ENCODE measurements around the gene PCNA.
"Not testable (repeated sequence)": the region's sequence is repeated elsewhere in the genome, so short reads cannot be mapped to it uniquely, and the experiment has no call there.

PCNA gene

DNA sequence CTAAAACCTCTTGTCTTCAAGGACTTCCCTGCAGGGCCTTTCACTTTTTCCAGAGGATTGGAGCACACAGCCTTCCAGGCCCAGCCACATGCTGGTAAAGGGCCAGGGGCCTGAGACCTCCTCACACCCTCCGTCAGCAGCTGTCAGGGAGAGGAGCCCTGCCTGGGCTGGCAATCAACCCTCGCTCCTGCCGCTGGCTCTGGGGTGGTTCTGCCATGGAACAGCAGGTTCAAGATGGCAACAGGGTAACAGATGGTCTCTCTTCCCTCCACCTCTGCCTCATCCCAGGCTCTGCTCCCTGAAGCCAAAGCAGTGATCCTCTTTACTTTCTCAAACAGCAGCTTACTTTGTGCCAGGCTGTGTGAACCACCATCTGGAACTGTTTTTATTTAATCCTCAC is 23.8 kb downstream of the PCNA start:
- DNase-seq, result no peak

DNA sequence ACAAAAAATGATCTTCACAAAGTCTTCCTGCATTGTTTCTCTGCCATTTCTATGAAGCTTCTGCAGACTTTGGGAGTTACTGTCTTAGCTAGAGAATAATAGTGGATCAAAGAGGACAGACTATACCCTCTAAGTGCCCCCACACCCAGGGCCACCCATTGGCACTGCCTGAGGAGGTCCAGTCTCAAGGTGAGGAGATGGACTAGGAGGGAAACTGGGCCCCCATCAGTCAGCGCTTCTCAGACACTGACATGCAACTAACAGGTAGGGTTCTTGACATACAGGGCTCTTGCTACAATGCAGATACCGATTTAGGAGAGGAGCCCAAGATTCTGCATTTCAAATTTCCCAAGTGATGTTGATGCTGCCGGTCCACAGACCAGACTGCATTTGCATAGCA is 24.3 kb downstream of the PCNA start:
- no peak for DNase-seq

DNA sequence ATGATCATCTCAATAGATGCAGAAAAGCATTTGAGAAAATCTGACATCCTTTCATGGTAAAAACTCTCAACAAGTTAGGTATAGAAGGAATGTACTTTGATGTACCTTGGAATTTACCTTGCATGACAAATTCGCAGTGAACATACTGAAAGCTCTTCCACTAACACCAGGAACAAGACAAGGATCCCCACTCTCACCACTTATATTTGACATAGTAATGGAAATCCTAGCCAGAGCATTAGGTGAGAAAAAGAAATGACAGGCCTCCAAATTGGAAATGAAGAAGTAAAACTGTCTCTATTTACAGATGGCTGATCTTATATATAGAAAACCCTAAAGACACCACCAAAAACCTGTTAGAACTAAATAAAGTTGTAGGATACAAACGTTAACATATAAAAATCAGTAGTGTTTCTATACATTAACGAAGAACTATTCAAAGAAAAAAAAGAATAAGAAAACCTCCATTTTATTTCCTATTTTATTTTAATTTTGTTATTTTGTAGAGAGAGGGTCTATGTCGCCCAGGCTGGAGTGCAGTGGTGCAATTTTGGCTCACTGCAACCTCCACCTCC is 26.9 kb downstream of the PCNA start:
- DNase-seq, result no peak

DNA sequence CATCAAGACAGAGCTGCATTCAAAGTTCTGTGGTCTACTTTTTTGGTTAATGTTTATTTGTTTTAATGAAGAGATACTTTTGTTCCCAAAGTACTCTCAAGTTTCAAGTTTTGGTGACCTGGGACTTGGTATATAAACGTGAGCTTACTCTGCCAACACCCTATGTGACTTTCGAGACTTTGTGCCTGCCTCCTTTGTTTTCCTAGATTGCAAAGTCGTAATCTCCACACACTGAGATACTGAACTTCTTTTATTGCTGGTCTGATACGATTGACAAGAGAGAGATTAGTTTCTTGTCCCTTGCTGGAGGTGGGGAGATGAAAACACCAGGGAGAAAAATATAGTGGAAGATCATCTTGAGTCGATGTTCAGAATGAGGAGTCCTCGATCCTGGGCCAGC is 27.9 kb downstream of the PCNA start:
- DNase-seq, result no peak

DNA sequence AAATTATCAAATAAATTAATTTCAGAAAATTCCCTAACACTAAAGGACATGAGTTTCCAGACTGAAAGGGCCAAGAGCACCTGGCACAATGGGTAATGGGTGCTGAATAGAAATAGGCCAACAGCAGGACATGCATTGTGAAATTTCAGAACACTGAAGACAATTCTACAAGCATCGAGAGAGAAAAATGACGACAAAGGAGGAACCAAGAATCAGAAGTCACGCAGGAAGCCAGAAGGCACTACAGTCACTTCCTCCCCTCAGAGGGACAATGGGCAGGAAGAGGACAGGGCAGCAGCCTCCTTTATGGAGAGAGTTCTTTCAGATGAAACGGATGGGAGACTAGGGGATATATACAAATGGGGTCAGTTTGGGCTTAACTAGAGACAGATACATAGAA is 29.6 kb downstream of the PCNA start:
- DNase-seq, result peak; percentile 89

DNA sequence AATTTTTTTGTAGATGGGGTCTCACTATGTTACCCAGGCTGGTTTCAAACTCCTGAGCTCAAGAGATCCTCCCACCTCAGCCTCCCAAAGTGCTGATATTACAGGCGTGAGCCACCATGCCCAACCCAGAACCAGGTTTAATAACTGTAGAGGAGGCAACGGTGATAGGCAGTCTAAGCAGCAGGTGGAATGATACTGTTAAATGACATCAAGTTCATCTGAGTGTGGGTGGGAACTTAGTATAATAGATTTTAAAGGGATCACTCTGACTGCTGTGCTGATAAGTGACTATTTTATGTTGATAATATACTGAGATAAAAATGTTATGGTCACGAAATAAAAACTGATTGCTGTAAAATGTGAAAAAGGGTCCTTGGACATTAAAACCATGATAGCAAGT is 31.1 kb downstream of the PCNA start:
- no peak for DNase-seq

DNA sequence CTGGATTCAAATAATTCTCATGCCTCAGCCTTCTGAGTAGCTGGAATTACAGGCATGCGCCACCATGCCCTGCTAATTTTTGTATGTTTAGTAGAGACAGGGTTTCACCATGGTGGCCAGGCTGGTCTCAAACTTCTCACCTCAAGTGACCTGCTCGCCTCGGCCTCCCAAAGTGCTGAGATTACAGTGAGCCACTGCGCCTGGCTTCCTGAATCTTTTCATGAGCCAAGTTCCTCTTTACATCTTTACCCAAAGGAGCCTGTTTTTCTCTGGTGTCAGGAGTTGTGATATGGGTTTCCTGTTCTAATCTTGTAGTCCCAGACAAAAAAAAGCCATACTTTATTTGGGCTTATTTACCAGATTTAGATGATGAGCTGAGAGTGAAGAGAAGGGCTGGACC is 34.4 kb downstream of the PCNA start:
- DNase-seq, result peak; percentile 62

DNA sequence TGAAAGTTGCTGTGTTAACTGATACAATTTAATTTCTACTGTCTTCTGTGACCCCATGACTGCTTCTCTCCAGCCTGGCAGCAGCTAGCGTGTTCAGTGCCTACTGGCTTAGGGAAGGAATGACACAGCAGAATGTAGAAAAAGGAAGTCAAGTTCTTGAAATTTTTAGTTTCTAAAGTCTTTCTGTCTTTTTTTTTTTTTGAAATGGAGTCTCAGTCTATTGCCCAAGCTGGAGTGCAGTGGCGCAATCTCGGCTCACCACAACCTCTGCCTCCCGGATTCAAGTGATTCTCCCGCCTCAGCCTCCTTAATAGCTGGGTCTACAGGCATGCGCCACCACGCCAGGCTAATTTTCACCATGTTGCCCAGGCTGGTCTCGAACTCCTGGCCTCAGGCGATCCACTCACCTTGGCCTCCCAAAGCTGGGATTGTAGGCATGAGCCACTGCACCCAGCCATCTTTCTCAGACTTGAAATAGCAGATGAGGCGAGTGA is 39.3 kb downstream of the PCNA start:
- DNase-seq, result peak; percentile 96

DNA sequence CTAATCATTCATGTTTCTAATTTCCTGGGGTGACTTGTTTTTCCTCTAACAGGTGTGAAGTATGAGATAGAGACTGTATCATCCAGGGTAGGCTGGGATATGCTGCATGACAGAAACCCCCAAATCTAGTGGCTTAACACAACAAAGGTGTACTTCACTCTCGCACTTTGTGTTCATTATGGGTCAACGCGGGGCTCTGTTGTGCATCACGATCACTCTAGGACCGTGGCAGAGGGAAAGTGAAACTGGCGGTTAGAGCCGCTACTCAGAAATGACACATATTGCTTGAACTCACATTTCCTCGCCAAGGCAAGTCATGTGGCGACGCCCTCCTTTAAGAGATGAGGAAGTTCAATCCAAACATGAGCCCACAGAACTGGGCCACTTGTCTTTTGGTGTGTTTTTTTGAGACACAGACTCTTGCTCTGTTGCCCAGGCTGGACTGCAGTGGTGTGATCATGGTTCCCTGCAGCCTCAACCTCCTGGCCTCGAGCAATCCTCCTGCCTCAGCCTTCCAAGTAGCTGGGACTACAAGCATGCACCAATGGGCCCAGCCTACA is 41.3 kb downstream of the PCNA start:
- peak; percentile 98 for DNase-seq

DNA sequence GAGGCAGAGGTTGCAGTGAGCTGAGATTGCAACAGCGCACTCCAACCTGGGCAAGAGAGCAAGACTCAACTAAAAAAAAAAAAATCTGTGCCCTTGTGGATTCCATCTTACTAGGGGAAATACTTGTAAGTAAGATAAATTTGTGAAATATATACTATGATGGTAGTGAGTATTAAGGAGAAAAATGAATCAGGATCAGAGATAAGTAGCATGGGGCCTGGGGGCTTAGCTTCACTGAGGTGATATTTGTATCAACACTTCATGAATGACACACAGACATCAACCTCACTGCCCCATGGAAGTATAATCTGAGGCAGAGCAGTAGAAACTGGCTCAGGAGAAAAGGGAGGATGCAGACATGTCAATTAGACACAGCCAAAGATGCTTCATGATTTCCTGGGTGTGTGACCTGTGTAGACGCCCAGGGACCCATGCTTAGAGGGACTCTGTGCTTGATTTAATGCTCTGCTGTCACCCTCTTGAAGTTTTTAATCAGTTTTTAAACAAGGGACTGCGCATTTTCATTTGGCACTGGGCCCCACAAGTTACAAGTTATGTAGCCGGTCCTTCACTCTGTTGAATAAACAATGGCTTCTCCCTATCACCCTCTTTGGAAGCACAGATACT is 41.9 kb downstream of the PCNA start:
- DNase-seq, result peak; percentile 31

DNA sequence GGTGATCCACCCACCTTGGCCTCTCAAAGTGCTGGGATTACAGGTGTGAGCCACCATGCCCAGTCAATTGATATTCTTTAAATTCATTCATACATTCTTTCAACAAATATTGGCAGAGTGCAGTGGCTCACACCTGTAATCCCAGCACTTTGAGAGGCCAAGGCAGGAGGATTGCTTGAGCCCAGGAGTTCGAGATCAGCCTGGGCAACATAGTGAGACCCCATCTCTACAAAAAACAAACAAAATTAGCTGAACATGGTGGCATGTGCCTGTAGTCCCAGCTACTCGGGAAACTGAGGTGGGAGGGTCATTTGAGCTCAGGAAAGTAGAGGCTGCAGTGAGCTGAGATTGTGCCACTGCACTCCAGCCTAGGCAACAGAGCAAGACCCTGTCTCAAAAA is 42.8 kb downstream of the PCNA start:
- DNase-seq, result not testable (repeated sequence)

DNA sequence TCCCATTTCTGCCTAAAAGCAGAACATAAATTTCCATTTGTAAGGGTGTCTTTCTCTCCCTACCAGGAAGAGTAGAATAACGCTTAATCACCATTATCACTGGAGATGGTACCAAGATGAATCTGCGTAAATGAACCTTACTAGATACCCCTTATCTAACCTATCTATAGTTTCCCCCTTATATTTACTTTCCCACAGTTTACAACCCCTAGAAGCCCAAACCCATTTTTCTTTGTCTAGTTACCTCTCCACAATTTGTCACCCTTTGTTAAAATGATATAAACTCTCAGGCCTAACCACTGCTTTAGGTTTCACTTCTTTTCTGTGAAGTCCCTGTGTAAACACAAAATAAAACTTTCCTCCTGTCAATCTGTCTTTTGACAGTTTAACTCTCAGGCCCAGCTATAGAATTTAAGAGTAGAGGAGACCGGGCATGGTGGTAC is 45.5 kb downstream of the PCNA start:
- peak; percentile 42 for DNase-seq

DNA sequence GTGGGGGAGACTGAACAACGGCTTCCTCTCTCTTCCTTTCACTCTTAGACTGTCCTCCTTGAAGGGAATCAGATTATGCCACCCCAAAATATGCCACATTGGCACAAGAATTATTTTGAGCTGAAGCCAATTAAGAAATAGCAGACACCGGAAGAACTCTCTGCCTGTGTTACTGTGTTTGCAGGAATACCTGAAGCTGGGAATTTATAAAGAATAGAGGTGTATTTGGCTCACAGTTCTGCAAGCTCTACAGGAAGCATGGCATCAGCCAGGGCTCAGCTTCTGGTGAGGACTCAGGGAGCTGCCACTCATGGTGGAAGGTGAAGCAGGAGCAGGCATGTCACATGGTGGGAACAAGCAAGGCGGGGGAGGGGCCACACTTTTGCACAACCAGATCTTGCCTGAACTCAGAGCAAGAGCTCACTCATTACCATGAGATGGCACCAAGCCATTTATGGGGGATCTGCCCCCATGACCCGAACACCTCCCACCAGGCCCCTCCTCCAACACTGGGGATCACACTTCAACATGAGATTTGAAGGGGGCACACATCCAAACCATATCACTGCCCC is 46.0 kb downstream of the PCNA start:
- peak; percentile 48 for DNase-seq

DNA sequence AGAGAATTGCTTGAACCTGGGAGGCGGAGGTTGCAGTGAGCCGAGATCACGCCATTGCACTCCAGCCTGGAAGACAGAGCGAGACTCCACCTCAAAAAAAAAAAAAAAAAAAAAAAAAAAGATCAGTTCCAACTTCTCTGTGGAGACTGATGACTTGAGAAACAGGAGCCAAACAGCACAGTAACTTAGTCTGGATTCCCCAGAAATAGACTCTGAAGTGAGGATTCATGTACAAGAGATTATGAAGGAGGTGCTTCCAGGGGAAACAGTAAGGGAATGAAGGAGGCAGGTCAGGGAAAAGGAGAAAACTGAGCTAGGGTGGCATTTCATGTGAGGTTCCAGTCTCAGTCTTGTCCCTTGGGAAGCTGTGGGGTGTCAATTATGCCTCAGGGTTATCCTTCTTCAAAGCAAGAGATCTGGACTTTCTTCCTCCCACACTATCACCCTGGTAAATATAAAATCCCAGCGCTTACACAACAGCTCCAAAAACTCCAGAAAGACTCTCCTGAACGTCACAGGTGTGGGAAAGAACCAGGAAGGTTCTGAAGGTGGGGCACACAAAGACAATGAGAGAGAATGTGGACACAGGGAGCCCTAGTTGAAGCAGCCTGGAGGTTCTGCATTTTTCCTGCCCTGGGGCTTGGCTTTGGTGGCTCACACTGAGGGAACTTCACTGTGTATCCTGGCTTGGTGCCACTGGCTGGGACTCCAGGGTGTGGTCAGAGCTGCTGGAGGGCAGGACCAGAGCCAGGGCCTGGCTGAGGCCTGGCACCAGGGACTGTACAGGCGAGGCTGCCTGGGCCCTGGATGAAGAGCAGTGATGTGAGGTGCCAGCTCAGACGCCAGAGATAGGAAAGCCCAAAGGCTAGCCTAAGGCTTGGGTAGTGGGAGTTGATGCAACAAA is 46.8 kb downstream of the PCNA start:
- peak; percentile 87 for DNase-seq

DNA sequence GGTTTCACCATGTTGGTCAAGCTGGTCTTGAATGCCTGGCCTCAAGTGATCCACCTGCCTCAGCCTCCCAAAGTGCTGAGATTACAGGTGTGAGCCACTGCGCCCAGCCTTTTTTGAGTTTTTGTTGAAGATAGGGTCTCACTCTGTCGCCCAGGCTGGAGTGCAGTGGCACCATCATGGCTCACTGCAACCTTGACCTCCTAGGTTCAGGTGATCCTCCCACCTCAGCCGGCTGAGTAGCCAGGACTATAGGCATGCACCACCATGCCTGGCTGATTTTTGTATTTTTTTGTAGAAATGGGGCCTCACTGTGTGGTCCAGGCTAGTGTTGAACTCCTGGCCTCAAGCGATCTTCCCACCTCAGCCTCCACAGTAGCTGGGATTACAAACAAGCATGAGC is 47.8 kb downstream of the PCNA start:
- not testable (repeated sequence) for DNase-seq

DNA sequence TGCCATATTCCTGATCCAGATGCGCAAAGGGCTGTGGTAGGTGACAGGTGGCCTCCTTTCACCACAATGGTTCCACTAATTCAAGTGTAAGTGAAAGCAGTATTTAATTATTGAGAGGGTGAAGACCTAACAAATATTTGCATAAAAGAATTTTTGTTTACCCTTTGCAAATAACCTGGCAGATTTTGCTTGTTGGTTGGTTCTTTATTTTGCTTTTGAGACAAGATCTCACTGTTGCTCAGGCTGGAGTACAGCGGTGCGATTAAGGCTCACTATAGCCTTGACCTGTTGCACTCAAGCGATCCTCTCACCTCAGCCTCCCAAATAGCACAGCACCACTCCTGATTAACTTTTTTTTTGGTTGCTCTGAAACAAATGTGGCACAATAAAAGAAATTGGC is 49.2 kb downstream of the PCNA start:
- no peak for DNase-seq

DNA sequence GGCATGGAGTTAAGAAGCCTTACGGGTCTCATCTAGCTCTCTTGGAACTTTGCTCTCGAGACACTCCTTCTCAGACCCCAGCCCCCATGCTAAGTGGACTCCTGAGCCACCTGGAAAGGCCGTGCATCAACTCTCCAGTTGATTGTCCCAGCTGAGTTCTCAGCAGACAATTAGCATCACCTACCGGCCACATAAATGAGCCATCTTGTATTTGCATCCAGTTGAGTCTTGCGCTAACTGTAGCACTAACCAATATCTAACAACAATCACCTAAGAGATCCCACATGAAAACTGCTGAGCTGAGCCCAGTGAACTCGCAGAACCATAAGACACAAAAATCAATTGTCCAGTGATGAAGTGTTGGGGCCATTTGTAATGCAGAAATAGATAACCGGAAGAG is 49.7 kb downstream of the PCNA start:
- DNase-seq, result no peak

DNA sequence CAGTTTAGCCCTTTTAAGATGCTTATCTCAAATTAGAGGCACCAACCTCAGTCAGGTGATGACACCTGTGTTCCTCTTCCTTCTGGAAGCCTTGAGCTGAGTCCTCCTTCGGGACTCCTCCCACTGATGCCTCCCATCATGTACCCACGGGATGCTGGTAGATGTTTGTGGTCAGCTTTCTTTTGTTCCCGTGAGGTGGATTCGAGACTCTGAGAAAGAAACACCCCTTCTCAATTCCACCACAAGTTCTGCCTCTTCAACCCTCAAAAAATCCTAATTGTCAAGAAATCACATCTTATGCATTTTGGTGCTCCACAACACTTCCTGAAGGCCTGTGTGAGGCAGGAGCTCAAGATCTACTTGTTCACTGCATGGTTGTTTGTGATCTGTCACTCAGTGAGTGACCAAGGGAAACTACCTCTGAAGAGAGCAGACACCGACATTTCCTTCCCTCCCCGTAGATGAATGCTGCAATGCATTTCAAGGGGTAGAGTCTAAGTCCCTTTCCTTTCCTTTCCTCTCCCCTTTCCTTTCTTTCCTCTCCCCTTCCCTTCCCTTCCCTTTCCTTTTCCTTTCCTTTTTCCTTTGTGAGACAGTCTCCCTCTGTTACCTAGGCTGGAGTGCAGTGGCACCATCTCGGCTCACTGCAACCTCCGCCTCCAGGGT is 50.5 kb downstream of the PCNA start:
- no peak for DNase-seq

DNA sequence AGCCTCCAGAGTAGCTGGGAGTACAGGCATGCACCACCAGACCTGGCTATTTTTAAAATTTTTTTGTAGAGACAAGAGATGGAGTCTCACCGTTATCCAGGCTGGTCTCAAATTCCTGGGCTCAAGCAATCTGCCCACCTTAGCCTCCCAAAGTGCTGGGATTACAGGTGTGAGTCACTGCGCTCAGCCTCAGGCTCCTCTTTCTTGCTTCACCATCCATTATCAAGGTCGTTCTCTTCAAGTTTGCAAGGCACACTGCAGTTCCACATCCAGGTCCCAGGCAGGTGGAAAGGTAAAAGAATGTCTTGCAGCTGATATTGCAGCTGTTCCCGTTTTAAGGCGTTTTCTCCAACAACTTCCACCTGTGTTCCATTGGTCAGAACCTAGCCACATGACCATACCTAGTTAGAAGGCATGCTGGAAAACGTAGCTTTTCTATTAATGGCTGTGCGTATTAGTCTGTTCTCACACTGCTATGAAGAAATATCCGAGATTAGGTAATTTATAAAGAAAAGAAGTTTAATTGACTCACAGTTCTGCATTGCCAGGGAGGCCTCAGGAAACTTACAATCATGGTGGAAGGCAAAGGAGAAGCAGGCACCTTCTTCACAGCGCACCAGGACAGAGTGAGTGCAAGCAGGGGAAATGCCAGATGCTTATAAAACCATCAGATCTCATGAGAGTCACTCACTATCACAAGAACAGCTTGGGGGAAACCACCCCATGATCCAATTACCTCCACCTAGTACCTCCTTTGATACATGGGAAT is 51.7 kb downstream of the PCNA start:
- DNase-seq, result peak; percentile 12

DNA sequence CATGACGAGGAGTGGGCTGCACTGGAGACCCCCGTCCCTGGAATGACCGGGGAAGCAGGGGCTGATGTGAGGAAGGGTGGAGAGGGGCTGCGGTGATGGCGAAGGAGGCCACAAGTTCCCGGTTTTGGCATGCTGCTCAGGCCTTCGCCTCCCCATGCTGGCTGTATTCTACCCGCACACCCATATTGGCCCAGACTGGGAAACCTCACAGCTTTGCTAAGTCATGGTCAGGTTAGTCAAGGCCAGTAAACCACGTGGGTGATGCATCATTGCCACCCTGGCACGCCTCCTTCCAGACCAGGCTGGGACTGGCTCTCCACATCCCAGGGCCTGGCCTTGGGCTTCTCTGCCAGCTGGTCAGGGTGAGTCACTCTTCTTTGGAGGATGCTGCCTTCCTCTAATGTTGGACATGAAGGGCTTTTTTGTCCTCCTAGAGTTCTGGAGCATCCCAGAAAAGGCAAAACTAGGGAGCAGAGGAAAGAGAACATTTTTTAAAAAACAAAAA is 53.8 kb downstream of the PCNA start:
- DNase-seq, result peak; percentile 98

DNA sequence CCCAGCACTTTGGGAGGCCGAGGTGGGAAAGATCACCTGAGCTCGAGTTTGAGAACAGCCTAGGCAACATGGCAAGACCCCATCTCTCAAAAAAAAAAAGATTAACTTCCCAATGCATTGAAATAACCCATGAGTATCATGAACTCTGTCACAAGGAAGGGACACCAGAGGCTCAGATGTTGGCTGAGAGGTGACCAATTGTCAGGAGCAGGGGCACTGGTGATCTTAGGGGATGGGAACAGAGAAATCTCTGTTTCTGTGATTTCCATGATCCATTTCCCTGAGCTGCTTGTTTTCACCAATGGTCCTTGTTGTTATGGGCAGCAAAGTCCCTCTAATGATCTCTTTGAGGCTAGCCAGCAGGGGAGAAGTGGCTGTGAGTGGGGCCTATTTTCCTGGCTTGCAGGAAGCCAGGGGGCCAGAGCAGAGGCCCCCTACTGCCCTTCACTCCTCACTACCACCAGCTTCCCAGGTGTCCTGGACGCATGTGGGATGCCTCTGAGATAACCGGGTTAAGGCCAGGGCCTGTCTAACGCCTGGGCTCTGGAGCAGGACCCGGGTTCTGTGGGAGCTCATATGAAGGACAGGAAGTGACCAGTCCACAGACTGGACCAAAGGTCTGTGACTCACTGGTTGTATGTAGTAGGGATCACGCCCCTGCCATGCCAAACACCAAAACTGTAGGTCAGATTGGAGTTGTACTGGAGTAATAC is 54.4 kb downstream of the PCNA start:
- peak; percentile 84 for DNase-seq

All from suppressor macrophage treated with lipopolysaccharide for 4 hours (primary cell).